Psoas muscle (tissue), 8 donors: ENCODE results near the gene ATP6V1G2. TPM values are rescaled to one million over a fixed set of nuclear protein-coding genes. Genes with fewer than 3 reads are reported as not detected.

Experiments used
- ATAC-seq, 4 donors: fragments of 200-7000 bp; cut with Tn5 transposase; one replicate each; pipeline ENCODE4 v1.9.1; 2020; ENCODE audit warnings: moderate library complexity in 3 of 4, mild to moderate bottlenecking in 2 of 4
- DNase-seq, 2 donors: peaks; one replicate each; pipeline ENCODE4 v3.0.0-alpha.2; 2020
- H3K27ac ChIP-seq: fragments of 200-600 bp; one replicate; pipeline ENCODE4 v1.8.0; 2022
- H3K27me3 ChIP-seq, 3 donors: fragments of 200-600 bp in 1 of 3; one replicate each; pipeline versions ENCODE4 v1.6.1 to v1.8.0; 2013 to 2022; ENCODE audit warnings: low read length in 2 of 3, mild to moderate bottlenecking in 2 of 3, moderate library complexity in 1 of 3; ENCODE audit not compliant: insufficient read depth in 3 of 3
- H3K36me3 ChIP-seq, 2 donors: fragments of 200-600 bp in 1 of 2; one replicate each; pipeline versions ENCODE4 v1.6.1 to v1.8.0; 2013 to 2022; ENCODE audit warnings: low read depth in 1 of 2, mild to moderate bottlenecking in 1 of 2, moderate library complexity in 1 of 2; ENCODE audit not compliant: insufficient read depth in 1 of 2
- H3K4me1 ChIP-seq: fragments of 200-600 bp; one replicate; pipeline ENCODE4 v1.8.0; 2022
- H3K4me3 ChIP-seq: fragments of 200-600 bp; one replicate; pipeline ENCODE4 v1.8.0; 2022; ENCODE audit warnings: mild to moderate bottlenecking
- H3K9me3 ChIP-seq: fragments of 200-600 bp; one replicate; pipeline ENCODE4 v1.8.0; 2022
- CTCF ChIP-seq: fragments of 200-600 bp; IDR thresholded peaks from one replicate; pipeline ENCODE4 v1.8.0; 2022; ENCODE audit warnings: antibody characterized with exemption
- WGBS, 3 donors: extraction: QIAGEN DNeasy Blood & Tissue Kit; methylation state at CpG; one replicate each; pipeline versions ENCODE4 v1.1.6 to v1.1.7; 2013; 5-methylcytosine and 5-hydroxymethylcytosine counted together
- intact Hi-C, 2 donors: fragments of 100-400 bp; cut with DNase I; formaldehyde crosslinking; loops; one replicate each; pipeline versions ENCODE4 v1.11.0 to v1.14.2; 2022
- polyA plus RNA-seq, 3 donors: library from polyadenylated mRNA; stranded (reverse); fragments of 200-250 nt; gene quantifications; one replicate each; pipeline ENCODE4 v1.2.3, GENCODE V29; 2013
- total RNA-seq, 4 donors: library from RNA; stranded (reverse); fragmentation: NEBNext Ultra II Directional in 2 of 4; extraction: Animal tissue kit (Norgen Biotek cat#: 25700) in 2 of 4; gene quantifications; one replicate each; pipeline versions ENCODE4 v1.2.1 to v1.2.4, GENCODE V29; 2021 to 2023
- donor health status: healthy with polysubstance abuse.
- donor health status: DM: no; HTN: no; CAD: no; lungs with moderate emphysema.
- donor health status: Bipolar disorder and iron deficiency.
- donor health status: healthy.
- donor health status: DM: yes; HTN: yes; CAD: no.
- donor health status: DM: no; HTN: no; CAD: no.
- donor health status: DM: no; HTN: no; CAD: no.
- donor health status: DM: yes; HTN: yes; CAD: no.

ATP6V1G2 gene
- total and polyA plus RNA-seq, 7 donors: 0.66 to 4.7 (median 1.2) TPM

- Histone ChIP-seq H3K36me3 (peaks cover 24 to 77% of the 10 kb centered on the region in 2 donors), H3K27me3 (no peaks in the 10 kb centered on the region), H3K4me3 (no peak overlapping the region), H3K27ac (no peak overlapping the region), H3K9me3 (no peaks in the 10 kb centered on the region), H3K4me1 (no peaks in the 10 kb centered on the region)
- ATAC-seq: no peak
- intact Hi-C loops: no loop called here
- DNase-seq: no peak
- TF ChIP-seq CTCF: no peak
- WGBS, 3 donors: 66 to 70% (median 69%) methylated on average over 9 of the region's 9 CpGs
These were observed 14.4 kb downstream of the ATP6V1G2 start for GRCh38 chr6:31531771-31532643.

GRCh38 chr6:31531162-31531561 is 15.2 kb downstream of the ATP6V1G2 start:
- Histone ChIP-seq H3K4me1 (no peaks in the 10 kb centered on the region), H3K9me3 (no peaks in the 10 kb centered on the region), H3K36me3 (peaks cover 19 to 68% of the 10 kb centered on the region in 2 donors), H3K4me3 (no peak overlapping the region), H3K27ac (no peak overlapping the region), H3K27me3 (no peaks in the 10 kb centered on the region)
- ATAC-seq: no peak
- DNase-seq: no peak
- intact Hi-C loops: no loop called here
- TF ChIP-seq CTCF: no peak
- 79 to 87% (median 85%) methylated on average over 7 of the region's 7 CpGs for whole genome bisulfite sequencing, 3 donors

DNA sequence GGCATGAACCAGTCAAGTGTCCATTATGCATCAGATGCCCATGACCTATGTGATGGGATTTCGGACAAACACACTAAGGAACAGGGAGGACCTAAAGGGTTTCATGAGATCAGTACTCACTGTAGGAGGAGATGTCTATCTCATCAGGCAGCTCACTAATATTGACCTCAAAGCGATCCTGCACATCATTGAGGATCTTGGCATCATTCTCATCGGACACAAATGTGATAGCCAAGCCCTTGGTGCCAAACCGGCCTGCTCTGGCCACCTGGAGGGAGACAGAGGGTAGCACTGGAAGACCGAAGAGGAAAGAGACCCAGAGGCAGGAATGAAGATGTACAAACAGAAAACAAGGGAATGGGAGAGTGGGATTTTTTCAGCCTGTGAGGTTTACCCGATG is 15.7 kb downstream of the ATP6V1G2 start:
- Histone ChIP-seq H3K9me3 (no peaks in the 10 kb centered on the region), H3K4me3 (no peak overlapping the region), H3K27ac (no peak overlapping the region), H3K27me3 (no peaks in the 10 kb centered on the region), H3K36me3 (peaks cover 16 to 63% of the 10 kb centered on the region in 2 donors), H3K4me1 (no peaks in the 10 kb centered on the region)
- WGBS, 3 donors: 40 to 63% (median 48%) methylated on average over 5 to 6 of the region's 6 CpGs
- ATAC-seq: no peak
- DNase-seq: no peak
- TF ChIP-seq CTCF: no peak
- intact Hi-C loops: no loop called here

DNA sequence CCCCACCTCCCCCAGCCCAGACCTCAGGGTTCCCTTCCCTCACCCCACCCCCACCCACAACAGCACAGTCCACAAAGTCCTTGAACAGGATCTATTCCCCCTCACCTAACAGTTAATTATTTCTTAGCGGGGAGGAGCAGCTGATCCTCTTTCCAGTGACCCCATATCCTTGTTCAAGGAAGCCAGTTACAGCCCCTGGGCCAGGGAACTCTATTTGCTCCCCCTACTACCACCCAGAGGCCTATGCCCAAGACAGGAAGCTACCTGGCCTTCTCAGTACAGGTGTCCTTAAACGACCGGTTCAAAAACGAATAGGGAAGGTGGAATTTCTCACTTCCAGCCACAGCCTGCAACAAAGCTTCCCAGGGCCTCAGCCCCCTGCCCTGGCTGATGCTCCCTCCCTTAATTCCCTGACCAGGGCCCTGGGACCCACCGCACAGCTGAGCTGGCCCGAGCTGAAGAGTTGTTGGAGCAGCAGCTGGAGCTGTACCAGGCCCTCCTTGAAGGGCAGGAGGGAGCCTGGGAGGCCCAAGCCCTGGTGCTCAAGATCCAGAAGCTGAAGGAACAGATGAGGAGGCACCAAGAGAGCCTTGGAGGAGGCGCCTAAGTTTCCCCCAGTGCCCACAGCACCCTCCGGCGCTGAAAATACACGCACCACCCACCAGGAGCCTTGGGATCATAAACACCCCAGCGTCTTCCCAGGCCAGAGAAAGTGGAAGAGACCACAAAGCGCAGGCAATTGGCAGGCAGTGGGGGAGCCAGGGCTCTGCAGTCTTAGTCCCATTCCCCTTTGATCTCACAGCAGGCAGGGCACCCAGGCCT is 16.9 kb downstream of the ATP6V1G2 start:
- ATAC-seq (peak; percentile 17 to 36 (median 28)), DNase-seq (no peak)
- H3K27ac ChIP-seq: no peak overlapping the region
- H3K27me3 ChIP-seq: no peaks in the 10 kb centered on the region
- peaks cover 10 to 52% of the 10 kb centered on the region in 2 donors for H3K36me3 ChIP-seq
- 40 to 45% (median 44%) methylated on average over 12 of the region's 12 CpGs for WGBS, 3 donors
- H3K9me3 ChIP-seq: no peaks in the 10 kb centered on the region
- no peak for TF ChIP-seq CTCF
- no peaks in the 10 kb centered on the region for H3K4me1 ChIP-seq
- intact Hi-C loops: no loop called here
- no peak overlapping the region for H3K4me3 ChIP-seq
